ENCODE measurements around the gene PTPN20. TPM values are rescaled to one million over a fixed set of nuclear protein-coding genes. Genes with fewer than 3 reads are reported as not detected.
"Not testable (repeated sequence)": the region's sequence is repeated elsewhere in the genome, so short reads cannot be mapped to it uniquely, and the experiment has no call there.

The PTPN20 gene
- not detected in 2 replicates for total RNA-seq (2014; rRNA removed; shearing (Covaris generic); ENCODE audit: low replicate concordance)

GRCh38 chr10:46911144-46911876 is at the start of gene PTPN20:
PTPN20 (plus strand) TSS chr10:46911428; CDS start chr10:46932500, 21,072 bp downstream.
- not testable (repeated sequence) for DNase-seq

GRCh38 chr10:46869716-46870115 is 41.5 kb upstream of the PTPN20 start:
- H3K27ac ChIP-seq (ENCODE audit: low read length); H3K9me2 ChIP-seq (replicated peaks; ENCODE audit: insufficient read depth, low read length); H3K4me3 ChIP-seq (ENCODE audit: low read length): not testable (repeated sequence)

More at GRCh38 chr10:46911144-46911876, at the start of gene PTPN20:
- H3K4me3 ChIP-seq (ENCODE audit: low read length); H3K9me3 ChIP-seq (ENCODE audit: low read length); H3K4me2 ChIP-seq (ENCODE audit: low read depth, low read length, poor library complexity, severe bottlenecking); H3K27ac ChIP-seq (ENCODE audit: low read length); H3K9ac ChIP-seq (ENCODE audit: low read length); H3K36me3 ChIP-seq (ENCODE audit: insufficient read depth, low read length); H3K4me1 ChIP-seq (ENCODE audit: low read length); H4K20me1 ChIP-seq (ENCODE audit: insufficient read depth, low read depth, low read length); H3K79me2 ChIP-seq (ENCODE audit: low read length); H2AFZ ChIP-seq (ENCODE audit: low read length); H3K9me2 ChIP-seq (replicated peaks; ENCODE audit: insufficient read depth, low read length); H3K27me3 ChIP-seq (ENCODE audit: low read length): not testable (repeated sequence)

GRCh38 chr10:46871583-46871982 is 39.6 kb upstream of the PTPN20 start:
- not testable (repeated sequence) for H3K27ac ChIP-seq (ENCODE audit: low read length); DNase-seq; H2AFZ ChIP-seq (ENCODE audit: low read length); H3K4me3 ChIP-seq (ENCODE audit: low read length); H3K9me3 ChIP-seq (ENCODE audit: low read length); H3K4me2 ChIP-seq (ENCODE audit: low read depth, low read length, poor library complexity, severe bottlenecking); H4K20me1 ChIP-seq (ENCODE audit: insufficient read depth, low read depth, low read length); H3K9ac ChIP-seq (ENCODE audit: low read length); H3K4me1 ChIP-seq (ENCODE audit: low read length); H3K79me2 ChIP-seq (ENCODE audit: low read length); H3K9me2 ChIP-seq (replicated peaks; ENCODE audit: insufficient read depth, low read length); H3K27me3 ChIP-seq (ENCODE audit: low read length); H3K36me3 ChIP-seq (ENCODE audit: insufficient read depth, low read length)

More at GRCh38 chr10:46869716-46870115, 41.5 kb upstream of the PTPN20 start:
- H3K9me3 ChIP-seq (ENCODE audit: low read length); H3K9ac ChIP-seq (ENCODE audit: low read length); H3K27me3 ChIP-seq (ENCODE audit: low read length); H3K79me2 ChIP-seq (ENCODE audit: low read length); DNase-seq; H3K36me3 ChIP-seq (ENCODE audit: insufficient read depth, low read length); H2AFZ ChIP-seq (ENCODE audit: low read length); H3K4me1 ChIP-seq (ENCODE audit: low read length); H3K4me2 ChIP-seq (ENCODE audit: low read depth, low read length, poor library complexity, severe bottlenecking); H4K20me1 ChIP-seq (ENCODE audit: insufficient read depth, low read depth, low read length): not testable (repeated sequence)

GRCh38 chr10:46875304-46875703 is 35.9 kb upstream of the PTPN20 start:
- H3K9me3 ChIP-seq (ENCODE audit: low read length); H3K79me2 ChIP-seq (ENCODE audit: low read length): not testable (repeated sequence)

GRCh38 chr10:46876773-46877172 is 34.5 kb upstream of the PTPN20 start:
- not testable (repeated sequence) for H3K9me2 ChIP-seq (replicated peaks; ENCODE audit: insufficient read depth, low read length); DNase-seq; H4K20me1 ChIP-seq (ENCODE audit: insufficient read depth, low read depth, low read length); H3K36me3 ChIP-seq (ENCODE audit: insufficient read depth, low read length); H3K4me1 ChIP-seq (ENCODE audit: low read length); H3K9me3 ChIP-seq (ENCODE audit: low read length); H3K9ac ChIP-seq (ENCODE audit: low read length); H3K79me2 ChIP-seq (ENCODE audit: low read length); H3K27ac ChIP-seq (ENCODE audit: low read length); H3K4me3 ChIP-seq (ENCODE audit: low read length); H3K4me2 ChIP-seq (ENCODE audit: low read depth, low read length, poor library complexity, severe bottlenecking); H3K27me3 ChIP-seq (ENCODE audit: low read length); H2AFZ ChIP-seq (ENCODE audit: low read length)

More at GRCh38 chr10:46875304-46875703, 35.9 kb upstream of the PTPN20 start:
- H3K4me1 ChIP-seq (ENCODE audit: low read length); H4K20me1 ChIP-seq (ENCODE audit: insufficient read depth, low read depth, low read length); H3K9ac ChIP-seq (ENCODE audit: low read length); H3K27ac ChIP-seq (ENCODE audit: low read length); H2AFZ ChIP-seq (ENCODE audit: low read length); H3K4me2 ChIP-seq (ENCODE audit: low read depth, low read length, poor library complexity, severe bottlenecking); H3K4me3 ChIP-seq (ENCODE audit: low read length); DNase-seq; H3K9me2 ChIP-seq (replicated peaks; ENCODE audit: insufficient read depth, low read length); H3K36me3 ChIP-seq (ENCODE audit: insufficient read depth, low read length); H3K27me3 ChIP-seq (ENCODE audit: low read length): not testable (repeated sequence)

- H3K4me3 ChIP-seq (ENCODE audit: low read length); H4K20me1 ChIP-seq (ENCODE audit: insufficient read depth, low read depth, low read length); H3K27me3 ChIP-seq (ENCODE audit: low read length); H3K36me3 ChIP-seq (ENCODE audit: insufficient read depth, low read length); H3K9me3 ChIP-seq (ENCODE audit: low read length); H2AFZ ChIP-seq (ENCODE audit: low read length); DNase-seq; H3K4me2 ChIP-seq (ENCODE audit: low read depth, low read length, poor library complexity, severe bottlenecking); H3K9me2 ChIP-seq (replicated peaks; ENCODE audit: insufficient read depth, low read length); H3K4me1 ChIP-seq (ENCODE audit: low read length); H3K9ac ChIP-seq (ENCODE audit: low read length); H3K27ac ChIP-seq (ENCODE audit: low read length); H3K79me2 ChIP-seq (ENCODE audit: low read length): not testable (repeated sequence)
Measured at GRCh38 chr10:46878761-46879160, 32.5 kb upstream of the PTPN20 start.

- not testable (repeated sequence) for H3K79me2 ChIP-seq (ENCODE audit: low read length); H3K9me3 ChIP-seq (ENCODE audit: low read length); H3K4me1 ChIP-seq (ENCODE audit: low read length); H3K4me2 ChIP-seq (ENCODE audit: low read depth, low read length, poor library complexity, severe bottlenecking); DNase-seq; H3K36me3 ChIP-seq (ENCODE audit: insufficient read depth, low read length); H2AFZ ChIP-seq (ENCODE audit: low read length); H3K9ac ChIP-seq (ENCODE audit: low read length); H4K20me1 ChIP-seq (ENCODE audit: insufficient read depth, low read depth, low read length); H3K27ac ChIP-seq (ENCODE audit: low read length); H3K9me2 ChIP-seq (replicated peaks; ENCODE audit: insufficient read depth, low read length); H3K4me3 ChIP-seq (ENCODE audit: low read length); H3K27me3 ChIP-seq (ENCODE audit: low read length)
Measured at GRCh38 chr10:46890813-46891611, 20.2 kb upstream of the PTPN20 start.

GRCh38 chr10:46896762-46897692 is 14.2 kb upstream of the PTPN20 start:
- H2AFZ ChIP-seq (ENCODE audit: low read length); DNase-seq; H4K20me1 ChIP-seq (ENCODE audit: insufficient read depth, low read depth, low read length); H3K4me1 ChIP-seq (ENCODE audit: low read length); H3K4me3 ChIP-seq (ENCODE audit: low read length); H3K79me2 ChIP-seq (ENCODE audit: low read length); H3K9me3 ChIP-seq (ENCODE audit: low read length); H3K36me3 ChIP-seq (ENCODE audit: insufficient read depth, low read length); H3K27me3 ChIP-seq (ENCODE audit: low read length); H3K4me2 ChIP-seq (ENCODE audit: low read depth, low read length, poor library complexity, severe bottlenecking); H3K9me2 ChIP-seq (replicated peaks; ENCODE audit: insufficient read depth, low read length); H3K27ac ChIP-seq (ENCODE audit: low read length); H3K9ac ChIP-seq (ENCODE audit: low read length): not testable (repeated sequence)

Data from Karpas-422 (cell line).